GM12878 (cell line): ENCODE results near the gene CDC45. TPM values are rescaled to one million over a fixed set of nuclear protein-coding genes. Genes with fewer than 3 reads are reported as not detected.

Source experiments
- ATAC-seq: fragments of 200-7000 bp; cut with Tn5 transposase; 3 replicates; pipeline ENCODE4 v1.9.1; 2020; ENCODE audit warnings: mild to moderate bottlenecking, moderate library complexity
- BruUV-seq: library from RNA; stranded (reverse); fragments of 400-500 nt; replicated peaks from 2 replicates; lab custom pipeline; 2021; lab: Mats Ljungman, UMichigan
- CTCF ChIA-PET: fragments of 300-600 bp; sonication (Branson Sonifier 250); formaldehyde crosslinking; extraction: SDS; loops from one replicate; lab custom pipeline; 2021; ENCODE audit warnings: inconsistent platforms; lab: Yijun Ruan, JAX
- POLR2A ChIA-PET: fragments of 350-600 bp; formaldehyde crosslinking; extraction: SDS; loops from one replicate; lab custom pipeline; 2021; ENCODE audit warnings: inconsistent platforms; lab: Charles Lee
- RAD21 ChIA-PET: fragments of 300-600 bp; sonication (Branson Sonifier 250); formaldehyde crosslinking; loops from one replicate; lab custom pipeline; 2023; ENCODE audit warnings: antibody characterized with exemption; ENCODE audit not compliant: unreplicated experiment; lab: Charles Lee
- SMC1A ChIA-PET: fragments of 300-600 bp; sonication (Branson Sonifier 250); formaldehyde crosslinking; loops from one replicate; lab custom pipeline; 2023; ENCODE audit not compliant: unreplicated experiment, uncharacterized antibody; lab: Charles Lee
- DNase-seq: peaks from one replicate; pipeline ENCODE4 v3.0.0-alpha.2; 2011; ENCODE audit warnings: low read depth, low spot score
- FAIRE-seq: peaks from 3 replicates; lab custom pipeline; 2011; peaks lifted over from hg19 to GRCh38; lab: Jason Lieb, UNC
- H2AFZ ChIP-seq: 2 replicates; pipeline ENCODE4 v1.6.0; 2011; ENCODE audit warnings: low read depth, low read length, control low read depth; ENCODE audit not compliant: control insufficient read depth
- H3K27ac ChIP-seq: 2 replicates; pipeline ENCODE4 v1.5.1; 2011; ENCODE audit warnings: control low read depth; ENCODE audit not compliant: control insufficient read depth, insufficient read depth
- H3K27me3 ChIP-seq, 2 experiments: replicated peaks in 1 of 2; 2 replicates each; pipeline versions ENCODE4 v1.6.0 to v1.6.1; 2011; ENCODE audit warnings: low read length in 1 of 2; ENCODE audit not compliant: control insufficient read depth in 2 of 2, insufficient read depth in 2 of 2
- H3K36me3 ChIP-seq, 2 experiments: 2 replicates each; pipeline ENCODE4 v1.5.1; 2011; ENCODE audit warnings: low read length in 1 of 2; ENCODE audit not compliant: control insufficient read depth in 2 of 2, insufficient read depth in 2 of 2
- H3K4me1 ChIP-seq: 2 replicates; pipeline ENCODE4 v1.6.1; 2011; ENCODE audit warnings: mild to moderate bottlenecking, low read length, moderate library complexity, mixed read lengths; ENCODE audit not compliant: control insufficient read depth, insufficient read depth
- H3K4me2 ChIP-seq: 2 replicates; pipeline ENCODE4 v1.6.0; 2011; ENCODE audit warnings: control low read depth; ENCODE audit not compliant: control insufficient read depth, insufficient read depth
- H3K4me3 ChIP-seq: fragments of 200-600 bp; sonication (generic); 2 replicates; pipeline ENCODE4 v1.5.1; 2016
- H3K79me2 ChIP-seq: 2 replicates; pipeline ENCODE4 v1.6.0; 2011; ENCODE audit warnings: low read length; ENCODE audit not compliant: control insufficient read depth, insufficient read depth
- H3K9ac ChIP-seq: 2 replicates; pipeline ENCODE4 v1.8.0; 2011; ENCODE audit warnings: low read length, control low read depth, mixed read lengths; ENCODE audit not compliant: control insufficient read depth, insufficient read depth
- H3K9me3 ChIP-seq: replicated peaks from 3 replicates; pipeline ENCODE4 v1.5.1; 2011; ENCODE audit warnings: mild to moderate bottlenecking, low read length; ENCODE audit not compliant: control insufficient read depth, insufficient read depth
- H4K20me1 ChIP-seq: 2 replicates; pipeline ENCODE4 v1.6.0; 2011; ENCODE audit not compliant: control insufficient read depth, insufficient read depth
- ATF2 ChIP-seq: IDR thresholded peaks from 2 replicates; pipeline ENCODE4 v1.6.1; 2012; ENCODE audit warnings: low read length, inconsistent platforms
- CHD2 ChIP-seq: IDR thresholded peaks from 2 replicates; pipeline ENCODE4 v1.6.1; 2011; ENCODE audit warnings: low read depth, low read length, improper control_type of control experiment, borderline replicate concordance
- EP300 ChIP-seq, 2 experiments: fragments of 150-350 bp in 1 of 2; IDR thresholded peaks; 2 replicates each; pipeline ENCODE4 v1.6.1; 2011 to 2012; ENCODE audit warnings: low read depth in 2 of 2, low read length in 2 of 2, borderline replicate concordance in 1 of 2, improper control_type of control experiment in 1 of 2, inconsistent platforms in 1 of 2; ENCODE audit not compliant: control insufficient read depth in 1 of 2
- MTA3 ChIP-seq: IDR thresholded peaks from 2 replicates; pipeline ENCODE4 v1.6.1; 2012; ENCODE audit warnings: low read length, inconsistent platforms, borderline replicate concordance
- NR2F1 ChIP-seq: fragments of 450-650 bp; conservative IDR thresholded peaks from 2 replicates; pipeline ENCODE4 v1.6.1; 2017; ENCODE audit warnings: mild to moderate bottlenecking
- POLR2AphosphoS5 ChIP-seq: IDR thresholded peaks from 2 replicates; pipeline ENCODE4 v1.6.1; 2011; ENCODE audit warnings: mild to moderate bottlenecking, low read length, inconsistent platforms
- RELB ChIP-seq: fragments of 450-650 bp; IDR thresholded peaks from 2 replicates; pipeline ENCODE4 v1.6.1; 2017; ENCODE audit warnings: low read depth, mild to moderate bottlenecking, moderate library complexity
- SPI1 ChIP-seq: IDR thresholded peaks from 2 replicates; pipeline ENCODE4 v1.6.1; 2011; ENCODE audit warnings: low read depth, mild to moderate bottlenecking, low read length, moderate library complexity, borderline replicate concordance; ENCODE audit not compliant: insufficient read depth
- WGBS: methylation state at CpG from one replicate; pipeline ENCODE4 v1.1.6; 2016; ENCODE audit warnings: low lambda C conversion rate; ENCODE audit not compliant: insufficient replicate concordance, insufficient coverage; ENCODE audit errors: missing lambda C conversion rate; 5-methylcytosine and 5-hydroxymethylcytosine counted together
- in situ Hi-C: fragments of 300-500 bp; cut with MboI; formaldehyde crosslinking; loops from 9 replicates; pipeline ENCODE4 v1.14.3; 2018; ENCODE audit warnings: mixed read lengths
- intact Hi-C: fragments of 100-400 bp; cut with micrococcal nuclease; formaldehyde crosslinking; loops from one replicate; pipeline ENCODE4 v1.14.2; 2022; ENCODE audit not compliant: unreplicated experiment
- polyA plus RNA-seq, 11 experiments: library from polyadenylated mRNA; depleted of rRNA in 4 of 11; unstranded in 6 of 11; stranded (reverse) in 5 of 11; fragments of >200 nt; fragmentation: Nextera tagmentation in 4 of 11; fragmentation: Illumina TruSeq in 1 of 11; extraction: Ambion mirVana in 4 of 11; extraction: Trizol in 1 of 11; gene quantifications; 1 replicate in 1 of 11; 2 replicates in 10 of 11; pipeline versions ENCODE4 v1.2.1 to v1.2.3, GENCODE V29; 2011 to 2016; ENCODE audit warnings: inconsistent platforms in 2 of 11, missing spikeins in 2 of 11, low read depth in 1 of 11
- total RNA-seq, 4 experiments: library from RNA; depleted of rRNA in 3 of 4; stranded (reverse); fragments of >200 nt in 3 of 4; fragmentation: Illumina TruSeq in 1 of 4; extraction: Trizol in 1 of 4; gene quantifications; 2 replicates each; pipeline versions ENCODE4 v1.2.1 to v1.2.3, GENCODE V29; 2013 to 2021
- TF ChIP-seq, protein P1 (sequence below): IDR thresholded peaks from 2 replicates; pipeline ENCODE4 v1.6.1; 2012; ENCODE audit warnings: low read depth, low read length, improper control_type of control experiment

CDC45 gene
- total and polyA plus RNA-seq, 10 of the 15 experiments (the other 5 are each of a cell fraction or from before 2014, with no cell fraction given): 40.8 to 88.5 (median 54.2) TPM

DNA sequence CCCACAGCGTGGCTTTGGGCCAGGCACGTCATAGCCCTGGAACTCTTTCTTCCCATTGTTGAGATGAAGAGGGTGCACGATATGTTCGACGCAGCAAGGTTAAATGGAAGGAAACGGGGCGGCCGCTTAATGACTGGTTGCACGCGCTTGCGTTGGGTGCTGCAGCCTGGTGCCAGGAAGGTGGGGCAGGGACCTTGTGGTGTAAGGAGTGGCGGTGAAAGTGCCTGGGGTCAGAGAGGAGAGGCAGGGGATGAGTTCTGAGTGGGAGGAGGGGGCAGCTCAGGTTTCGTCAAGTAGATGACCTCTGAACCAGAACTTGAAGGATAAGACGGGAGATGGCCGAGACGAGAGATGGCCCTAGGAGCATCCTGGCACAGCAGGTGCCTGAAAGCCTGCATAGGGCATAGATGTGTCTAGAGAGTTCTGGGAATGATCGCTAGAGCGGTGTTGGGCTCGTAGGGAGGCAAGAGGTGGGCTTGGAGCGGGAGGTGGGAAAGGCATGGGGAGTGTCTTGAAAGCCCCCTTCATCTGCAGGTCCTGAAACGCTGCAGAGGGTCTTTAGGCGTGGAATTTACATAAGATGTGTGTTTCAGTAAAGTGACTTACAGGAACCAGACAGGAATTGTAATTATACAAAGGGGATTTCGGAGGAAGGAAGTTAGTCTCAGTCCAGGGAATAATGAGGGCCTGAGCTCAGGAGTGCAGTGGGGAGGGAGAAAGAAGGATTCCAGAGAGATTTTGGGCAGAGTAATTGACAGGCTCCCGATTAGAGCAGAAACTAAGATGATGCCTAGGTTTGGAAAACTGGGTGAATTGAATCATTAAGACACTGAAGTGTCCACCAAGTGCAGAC, 87.7 kb downstream of the CDC45 start:
- Histone ChIP-seq H2AFZ (no peak overlapping the region), H3K4me3 (no peak overlapping the region), H3K27ac (no peak overlapping the region), H3K9me3 (no peaks in the 10 kb centered on the region; the same call in 2 of the 3 replicates), H3K36me3 (no peaks in the 10 kb centered on the region), H3K9ac (no peak overlapping the region), H3K79me2 (no peaks in the 10 kb centered on the region), H3K27me3 (no peaks in the 10 kb centered on the region), H3K4me2 (no peak overlapping the region), H3K4me1 (no peaks in the 10 kb centered on the region), H4K20me1 (no peaks in the 10 kb centered on the region)
- DNase-seq: no peak
- ChIA-PET SMC1A (interaction anchor here (1.5 kb wide), 1 partner anchor 65 kb away, joined by 3 read pairs; no protein-coding TSS in a partner anchor), CTCF (no interaction called here), POLR2A (no interaction called here), RAD21 (no interaction called here)
- FAIRE-seq: no peak
- BruUV-seq: no TSS peak
- WGBS: 61% methylated on average over 24 of the region's 24 CpGs
- no peak for ATAC-seq
- TF ChIP-seq POLR2AphosphoS5: no peak
- no peak for TF ChIP-seq NR2F1
- TF ChIP-seq SPI1: no peak
- TF ChIP-seq, protein P1, sequence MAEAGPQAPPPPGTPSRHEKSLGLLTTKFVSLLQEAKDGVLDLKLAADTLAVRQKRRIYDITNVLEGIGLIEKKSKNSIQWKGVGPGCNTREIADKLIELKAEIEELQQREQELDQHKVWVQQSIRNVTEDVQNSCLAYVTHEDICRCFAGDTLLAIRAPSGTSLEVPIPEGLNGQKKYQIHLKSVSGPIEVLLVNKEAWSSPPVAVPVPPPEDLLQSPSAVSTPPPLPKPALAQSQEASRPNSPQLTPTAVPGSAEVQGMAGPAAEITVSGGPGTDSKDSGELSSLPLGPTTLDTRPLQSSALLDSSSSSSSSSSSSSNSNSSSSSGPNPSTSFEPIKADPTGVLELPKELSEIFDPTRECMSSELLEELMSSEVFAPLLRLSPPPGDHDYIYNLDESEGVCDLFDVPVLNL: no peak
- no peak for TF ChIP-seq MTA3
- no peak for TF ChIP-seq RELB
- no peak for TF ChIP-seq EP300 (IDR thresholded peaks at IDR 0.05; ENCODE audit: borderline replicate concordance in 1 of 2, control insufficient read depth in 1 of 2, low read depth in 2 of 2, low read length in 2 of 2)
- TF ChIP-seq ATF2: no peak
- no peak for TF ChIP-seq CHD2
- in situ Hi-C loops: loop anchor here (5.0 kb wide), 1 partner anchor 50 kb away; no protein-coding TSS in a partner anchor
- intact Hi-C loops: no loop called here
